HG02763 (cell line): ENCODE measurements around the gene MUS81.

Experiments used
- ATAC-seq: cut with Tn5 transposase; IDR thresholded peaks from one replicate; pipeline ENCODE4 v1.9.1; 2021; ENCODE audit warnings: mild to moderate bottlenecking, moderate library complexity; ENCODE audit not compliant: unreplicated experiment

The MUS81 gene

DNA sequence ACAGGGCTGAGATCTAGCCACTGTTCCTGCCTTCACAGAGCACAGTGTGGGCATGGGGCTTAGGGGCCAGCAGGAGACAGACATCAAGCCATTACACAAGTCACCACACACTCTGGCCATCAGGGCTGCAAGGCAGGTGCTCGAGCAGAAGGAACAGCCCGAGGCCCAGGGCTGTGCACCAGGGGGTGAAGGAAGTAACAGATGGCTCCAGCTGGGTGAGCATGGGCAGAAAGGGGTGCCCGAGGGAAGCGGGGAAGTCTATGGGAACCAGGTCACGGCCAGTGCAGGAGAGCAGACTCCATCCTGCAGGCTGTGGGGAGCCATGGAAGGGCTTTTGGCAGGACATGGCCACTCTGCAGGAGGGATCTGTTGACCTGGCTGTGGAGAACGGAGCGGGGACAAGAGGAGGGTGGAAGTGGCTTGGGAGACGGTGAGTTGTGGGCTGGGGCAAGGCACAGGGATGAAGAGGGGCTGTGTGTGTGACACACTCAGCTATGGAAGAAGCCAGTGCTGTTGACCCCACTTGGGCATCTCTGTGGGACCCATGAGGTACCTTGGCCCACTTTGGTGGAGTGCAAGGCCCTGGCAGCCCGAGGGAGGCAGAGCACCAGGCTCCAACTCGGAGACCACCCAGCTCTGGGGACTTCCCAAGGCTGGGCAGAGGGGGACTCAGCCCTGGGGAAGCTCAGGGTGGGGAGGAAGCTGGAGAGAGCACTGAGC is 55.0 kb downstream of the MUS81 start:
- ATAC-seq: no peak

DNA sequence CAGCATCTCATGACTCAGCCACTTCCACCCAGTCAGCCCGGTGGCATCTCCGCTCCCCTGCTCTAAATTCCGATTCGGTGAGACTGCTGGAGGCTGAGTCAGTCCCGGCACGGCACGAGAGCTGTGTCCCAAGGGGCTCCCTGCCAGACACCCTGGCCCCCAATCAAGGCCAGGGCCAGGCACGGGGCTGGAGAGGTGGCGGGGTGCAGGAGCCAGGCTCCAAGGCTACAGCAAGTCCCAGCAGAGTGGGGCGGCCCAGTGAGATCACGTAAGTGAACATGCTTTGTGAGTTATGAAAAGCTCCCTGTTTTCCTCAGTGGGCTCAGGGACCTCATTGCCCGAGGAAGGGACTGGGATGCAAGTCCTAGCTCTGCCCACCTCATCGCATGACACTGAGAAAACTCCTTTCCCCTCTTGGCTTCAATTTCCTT is 55.6 kb downstream of the MUS81 start:
- ATAC-seq: no peak
